Measurements from ENCODE around the gene KANSL1. TPM values are rescaled to one million over a fixed set of nuclear protein-coding genes. Genes with fewer than 3 reads are reported as not detected.
A peak's percentile ranks its signal among the peaks of the same experiment; 100 is the strongest.

KANSL1 gene
- total and polyA plus RNA-seq, 9 of the 15 experiments (the other 6 are each of a cell fraction or from before 2014, with no cell fraction given), result 3.6 to 55.4 (median 31.8) TPM

DNA sequence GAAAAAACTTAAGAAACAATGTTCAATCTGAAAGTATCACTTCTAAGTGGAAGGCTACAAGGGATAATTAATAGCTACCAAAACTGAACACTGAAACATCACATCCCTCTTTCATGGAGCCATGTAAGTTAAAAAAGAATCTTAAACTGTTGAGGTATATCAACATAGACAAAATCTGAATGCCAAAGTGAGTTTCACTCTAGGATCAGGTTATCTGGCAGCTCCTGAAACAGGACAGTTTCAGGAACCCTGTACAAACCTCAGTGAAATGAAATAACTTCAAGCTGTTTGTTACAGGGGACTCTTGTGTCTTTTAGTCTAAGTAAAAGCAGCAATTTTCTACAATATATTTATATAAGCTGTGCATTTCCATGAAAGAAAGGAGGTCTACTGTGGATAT is 73.2 kb downstream of the KANSL1 start:
- H3K4me1 ChIP-seq (replicated peaks in 1 of 2; ENCODE audit: control insufficient read depth in 2 of 2, insufficient read depth in 2 of 2, low read length in 2 of 2), result peaks cover 6 to 27% of the 10 kb centered on the region in 2 experiments; a peak in 4 of 5 replicates
- no peak overlapping the region for H3K4me3 ChIP-seq
- peaks cover 3% of the 10 kb centered on the region for H3K9me1 ChIP-seq (ENCODE audit: control insufficient read depth, insufficient read depth, low read length)
- 0 out of 2 replicates have a peak, but pooled peaks have one; percentile 21 for TF ChIP-seq POLR2H (tag; IDR thresholded peaks at IDR 0.05; ENCODE audit: low read depth)
- TF ChIP-seq, protein P1, sequence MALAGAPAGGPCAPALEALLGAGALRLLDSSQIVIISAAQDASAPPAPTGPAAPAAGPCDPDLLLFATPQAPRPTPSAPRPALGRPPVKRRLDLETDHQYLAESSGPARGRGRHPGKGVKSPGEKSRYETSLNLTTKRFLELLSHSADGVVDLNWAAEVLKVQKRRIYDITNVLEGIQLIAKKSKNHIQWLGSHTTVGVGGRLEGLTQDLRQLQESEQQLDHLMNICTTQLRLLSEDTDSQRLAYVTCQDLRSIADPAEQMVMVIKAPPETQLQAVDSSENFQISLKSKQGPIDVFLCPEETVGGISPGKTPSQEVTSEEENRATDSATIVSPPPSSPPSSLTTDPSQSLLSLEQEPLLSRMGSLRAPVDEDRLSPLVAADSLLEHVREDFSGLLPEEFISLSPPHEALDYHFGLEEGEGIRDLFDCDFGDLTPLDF (CRISPR knock-in tag; IDR thresholded peaks at IDR 0.05), result no peak
- TF ChIP-seq, protein P2, sequence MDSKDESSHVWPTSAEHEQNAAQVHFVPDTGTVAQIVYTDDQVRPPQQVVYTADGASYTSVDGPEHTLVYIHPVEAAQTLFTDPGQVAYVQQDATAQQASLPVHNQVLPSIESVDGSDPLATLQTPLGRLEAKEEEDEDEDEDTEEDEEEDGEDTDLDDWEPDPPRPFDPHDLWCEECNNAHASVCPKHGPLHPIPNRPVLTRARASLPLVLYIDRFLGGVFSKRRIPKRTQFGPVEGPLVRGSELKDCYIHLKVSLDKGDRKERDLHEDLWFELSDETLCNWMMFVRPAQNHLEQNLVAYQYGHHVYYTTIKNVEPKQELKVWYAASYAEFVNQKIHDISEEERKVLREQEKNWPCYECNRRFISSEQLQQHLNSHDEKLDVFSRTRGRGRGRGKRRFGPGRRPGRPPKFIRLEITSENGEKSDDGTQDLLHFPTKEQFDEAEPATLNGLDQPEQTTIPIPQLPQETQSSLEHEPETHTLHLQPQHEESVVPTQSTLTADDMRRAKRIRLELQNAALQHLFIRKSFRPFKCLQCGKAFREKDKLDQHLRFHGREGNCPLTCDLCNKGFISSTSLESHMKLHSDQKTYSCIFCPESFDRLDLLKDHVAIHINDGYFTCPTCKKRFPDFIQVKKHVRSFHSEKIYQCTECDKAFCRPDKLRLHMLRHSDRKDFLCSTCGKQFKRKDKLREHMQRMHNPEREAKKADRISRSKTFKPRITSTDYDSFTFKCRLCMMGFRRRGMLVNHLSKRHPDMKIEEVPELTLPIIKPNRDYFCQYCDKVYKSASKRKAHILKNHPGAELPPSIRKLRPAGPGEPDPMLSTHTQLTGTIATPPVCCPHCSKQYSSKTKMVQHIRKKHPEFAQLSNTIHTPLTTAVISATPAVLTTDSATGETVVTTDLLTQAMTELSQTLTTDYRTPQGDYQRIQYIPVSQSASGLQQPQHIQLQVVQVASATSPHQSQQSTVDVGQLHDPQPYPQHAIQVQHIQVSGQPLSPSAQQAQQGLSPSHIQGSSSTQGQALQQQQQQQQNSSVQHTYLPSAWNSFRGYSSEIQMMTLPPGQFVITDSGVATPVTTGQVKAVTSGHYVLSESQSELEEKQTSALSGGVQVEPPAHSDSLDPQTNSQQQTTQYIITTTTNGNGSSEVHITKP (IDR thresholded peaks at IDR 0.05; ENCODE audit: partially characterized antibody), result no peak
- H3K79me2 ChIP-seq (ENCODE audit: control insufficient read depth, insufficient read depth, low read length), result peaks cover 99% of the 10 kb centered on the region
- H3K27me3 ChIP-seq (ENCODE audit: control insufficient read depth in 2 of 2, insufficient read depth in 2 of 2, low read length in 2 of 2), result no peaks in the 10 kb centered on the region
- ChIA-PET POLR2A (interaction anchor here (0.7 to 5.7 kb wide), 7 partner anchors 9 to 108 kb away, joined by 3 to 29 read pairs (median 6); no protein-coding TSS in a partner anchor), CTCF (ENCODE audit: low intra/inter-chr PET ratio) (no interaction called here)
- no peak overlapping the region for H3K4me2 ChIP-seq (ENCODE audit: insufficient read depth, low read length)
- no peak for ATAC-seq
- no peaks in the 10 kb centered on the region for H3K9me3 ChIP-seq (replicated peaks; ENCODE audit: control insufficient read depth, insufficient read depth, low read depth, low read length)
- no peak overlapping the region for H3K9ac ChIP-seq (ENCODE audit: insufficient read depth in 1 of 2, low read depth in 2 of 2, low read length in 2 of 2)
- H4K20me1 ChIP-seq (replicated peaks; ENCODE audit: control insufficient read depth, insufficient read depth, low read length), result peaks cover 51% of the 10 kb centered on the region
- DNase-seq (ENCODE audit: extremely low read depth in 1 of 4, low spot score in 3 of 4), result no peak
- H3K36me3 ChIP-seq (ENCODE audit: control insufficient read depth, insufficient read depth, low read length), result peaks cover 9% of the 10 kb centered on the region; the same call in 2 of the 3 replicates
- intact Hi-C loops (cut with micrococcal nuclease) (no loop called here), in situ Hi-C loops (cut with MboI) (loop anchor here (10.0 kb wide), 1 partner anchor 545 kb away; no protein-coding TSS in a partner anchor)
- H3K27ac ChIP-seq (ENCODE audit: extremely low read depth, low read depth, low read length), result no peak overlapping the region; the same call in 2 of the 3 replicates
- no TSS peak for BruUV-seq (replicated peaks)
- H2AFZ ChIP-seq (ENCODE audit: low read depth, low read length), result no peak overlapping the region
- FAIRE-seq, result no peak

All from K562 (cell line).